ENCODE measurements around the gene UGT3A2.
A peak's percentile ranks its signal among the peaks of the same experiment; 100 is the strongest.
"Not testable (repeated sequence)": the region's sequence is repeated elsewhere in the genome, so short reads cannot be mapped to it uniquely, and the experiment has no call there.

Gene UGT3A2

GRCh38 chr5:36054647-36055046, 12.0 kb downstream of the UGT3A2 start:
- FAIRE-seq: no peak
- DNase-seq (ENCODE audit: insufficient read length, low spot score): no peak

- FAIRE-seq (no peak), DNase-seq (ENCODE audit: insufficient read length, low spot score) (no peak)
Measured at GRCh38 chr5:36052538-36052937, 14.1 kb downstream of the UGT3A2 start.

DNA sequence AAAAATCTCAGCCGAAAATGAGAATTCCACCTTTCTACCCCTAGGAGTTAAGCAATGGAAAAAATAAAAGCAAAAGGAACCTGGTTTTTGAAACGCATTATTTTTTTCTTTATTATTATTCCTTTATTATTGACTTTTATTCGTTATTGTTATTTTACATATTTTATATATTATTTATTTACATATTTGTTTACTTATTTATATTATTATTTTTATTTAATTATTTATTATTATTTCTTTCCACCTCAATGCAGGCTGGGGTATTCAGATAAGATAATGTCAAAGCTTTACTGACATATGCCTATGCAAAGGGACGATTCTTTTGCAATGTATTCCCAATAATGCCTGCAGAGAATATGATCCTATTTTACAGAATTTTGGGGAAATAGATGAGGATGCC, 16.7 kb downstream of the UGT3A2 start:
- DNase-seq (ENCODE audit: insufficient read length, low spot score): no peak
- no peak for FAIRE-seq

DNA sequence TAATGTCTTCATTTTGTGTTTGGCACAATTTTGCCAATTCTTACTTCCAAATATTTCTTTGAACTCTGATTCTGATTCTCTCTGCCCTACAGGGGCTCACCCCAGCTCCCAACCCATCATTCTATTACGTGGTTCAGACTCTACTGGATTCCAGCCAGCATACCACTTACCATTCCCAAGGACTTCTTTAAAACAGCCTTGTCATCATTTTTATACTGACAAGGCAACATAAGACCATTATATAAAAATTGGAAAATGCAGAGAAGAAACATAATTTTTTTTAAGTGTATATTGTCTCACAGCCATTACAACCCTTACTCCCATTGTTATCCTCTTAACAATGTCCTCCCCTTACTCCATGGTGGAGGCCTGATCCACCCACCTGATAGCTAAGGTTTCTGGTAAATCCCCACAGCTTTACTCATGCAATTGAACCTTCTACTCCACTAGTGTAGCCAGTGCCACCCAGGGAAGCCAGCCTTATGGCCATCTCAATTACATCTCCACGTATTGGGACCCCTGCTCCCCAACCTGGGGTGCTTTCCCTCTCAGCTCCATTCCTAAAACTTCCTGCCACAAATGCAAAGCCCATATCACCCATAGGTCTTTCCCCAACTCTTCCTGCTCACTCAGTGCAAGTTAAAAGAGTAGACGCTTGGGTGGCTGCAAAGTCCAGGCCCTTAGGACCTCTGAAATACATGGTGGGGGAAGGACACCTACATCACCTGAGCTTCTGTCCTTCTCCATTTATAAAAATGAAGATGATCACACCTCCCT, 19.1 kb downstream of the UGT3A2 start:
- DNase-seq (ENCODE audit: insufficient read length, low spot score) (no peak), FAIRE-seq (no peak)

- FAIRE-seq (no peak), DNase-seq (ENCODE audit: insufficient read length, low spot score) (no peak)
Measured at GRCh38 chr5:36045895-36046294, 20.8 kb downstream of the UGT3A2 start.

DNA sequence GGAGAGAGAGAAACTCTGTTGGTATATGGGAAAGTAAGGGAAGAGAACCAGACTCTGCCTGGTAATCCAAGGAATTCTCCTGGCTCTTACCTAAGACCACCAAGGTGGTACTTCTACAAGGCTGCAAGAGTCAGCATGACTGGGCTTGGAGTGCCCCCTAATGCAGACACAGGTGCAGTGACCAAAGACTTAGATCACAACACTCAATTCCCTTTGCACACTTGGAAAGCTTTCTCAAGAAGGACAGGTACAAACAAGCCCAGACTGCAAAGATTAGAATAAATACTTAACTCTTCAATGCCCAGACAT, 25.2 kb downstream of the UGT3A2 start:
- FAIRE-seq (peak; percentile 42), DNase-seq (ENCODE audit: insufficient read length, low spot score) (no peak)

DNA sequence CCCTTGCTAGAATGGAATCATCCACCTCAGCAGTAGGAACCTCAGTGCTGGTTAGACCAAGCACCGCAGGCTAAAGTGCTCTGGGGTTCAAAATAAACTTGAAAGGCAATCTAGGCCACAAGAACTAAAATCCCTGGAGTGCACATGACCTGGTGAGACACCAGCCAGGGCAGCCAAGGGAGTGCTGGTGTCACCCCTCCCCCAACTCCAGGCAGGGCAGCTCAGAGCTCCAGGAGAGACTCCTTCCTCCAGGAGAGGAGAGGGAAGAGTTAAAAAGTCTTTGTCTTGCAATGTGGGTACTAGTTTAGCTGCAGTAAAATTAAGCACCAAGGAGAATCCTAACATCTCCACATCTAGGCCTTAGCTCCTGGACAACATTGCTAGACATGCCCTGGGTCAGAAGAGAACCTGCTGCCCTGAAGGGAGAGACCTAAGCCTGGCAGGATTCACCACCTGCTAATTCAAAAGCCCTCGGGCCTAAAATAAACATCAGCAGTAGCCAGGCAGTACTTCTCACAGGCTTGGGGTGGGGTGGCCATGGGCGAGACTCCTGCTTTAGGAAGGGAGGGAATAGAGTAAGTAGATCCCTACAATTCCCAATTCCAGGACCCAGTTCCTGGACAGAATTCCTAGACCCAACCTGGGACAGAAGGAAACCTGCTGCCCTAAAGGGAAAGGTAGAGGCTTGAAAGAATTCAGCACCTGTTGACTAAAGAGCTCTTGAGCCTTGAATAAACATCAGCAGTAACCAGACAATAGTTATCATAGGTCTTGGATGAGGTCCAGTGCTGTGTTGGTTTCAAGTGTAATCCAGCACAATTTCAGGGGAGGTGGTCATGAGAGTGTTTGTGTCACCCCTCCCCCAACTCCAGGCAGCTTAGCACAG, 25.8 kb downstream of the UGT3A2 start:
- DNase-seq (ENCODE audit: insufficient read length, low spot score) (no peak), FAIRE-seq (no peak)

GRCh38 chr5:36035696-36036095, 31.0 kb downstream of the UGT3A2 start:
- no peak for FAIRE-seq
- no peak for DNase-seq (ENCODE audit: insufficient read length, low spot score)

DNA sequence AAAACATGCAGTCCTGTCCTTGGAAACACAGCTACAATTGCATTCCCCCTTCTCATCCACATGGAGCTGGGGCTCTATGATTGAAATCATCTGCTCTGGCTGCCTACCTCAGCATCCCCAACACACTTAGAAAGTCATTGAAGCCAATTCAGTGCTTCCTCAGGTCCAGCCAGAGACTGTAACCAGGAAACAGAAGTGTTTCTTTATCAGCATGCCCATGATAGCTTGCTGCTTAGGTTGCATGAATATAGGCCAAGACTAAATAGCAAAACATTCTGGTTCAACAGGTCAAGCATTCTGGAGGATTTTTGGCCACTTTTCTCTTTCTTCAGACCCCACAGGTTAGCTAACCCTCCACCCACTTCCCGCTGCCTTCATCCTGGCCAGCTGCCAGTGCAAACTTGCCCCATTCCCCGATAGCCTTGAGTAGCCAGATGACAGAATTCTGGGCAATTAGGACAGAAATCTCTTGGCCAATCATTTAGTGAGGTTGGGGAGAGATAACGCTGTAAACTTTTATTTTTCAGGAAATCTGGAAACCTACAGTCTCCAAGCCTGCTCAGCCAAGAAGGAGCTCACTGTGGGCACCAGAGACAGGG, 32.0 kb downstream of the UGT3A2 start:
- peak; percentile 33 for FAIRE-seq

DNA sequence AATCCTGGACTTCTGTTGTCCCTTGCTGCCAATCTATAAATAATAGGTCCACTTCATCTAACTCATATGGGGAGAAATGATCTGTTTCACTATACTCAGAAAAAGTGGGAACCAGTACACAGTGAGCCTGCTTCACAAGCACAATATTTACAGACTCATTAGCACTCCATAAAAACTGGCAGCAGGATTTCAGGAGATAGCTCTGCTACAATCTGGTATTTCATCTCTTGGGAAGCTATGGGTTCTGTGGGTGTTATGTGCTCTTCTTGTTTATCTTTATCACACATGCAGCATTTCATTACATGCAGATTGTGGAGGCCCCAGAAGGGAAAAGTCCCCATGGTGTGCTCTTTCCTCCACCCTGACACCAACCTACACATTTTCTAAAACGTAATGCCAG, 33.2 kb downstream of the UGT3A2 start:
- no peak for FAIRE-seq
- DNase-seq (ENCODE audit: insufficient read length, low spot score): no peak

More for the DNA sequence above, 32.0 kb downstream of the UGT3A2 start:
- not testable (repeated sequence) for DNase-seq (ENCODE audit: insufficient read length, low spot score)

DNA sequence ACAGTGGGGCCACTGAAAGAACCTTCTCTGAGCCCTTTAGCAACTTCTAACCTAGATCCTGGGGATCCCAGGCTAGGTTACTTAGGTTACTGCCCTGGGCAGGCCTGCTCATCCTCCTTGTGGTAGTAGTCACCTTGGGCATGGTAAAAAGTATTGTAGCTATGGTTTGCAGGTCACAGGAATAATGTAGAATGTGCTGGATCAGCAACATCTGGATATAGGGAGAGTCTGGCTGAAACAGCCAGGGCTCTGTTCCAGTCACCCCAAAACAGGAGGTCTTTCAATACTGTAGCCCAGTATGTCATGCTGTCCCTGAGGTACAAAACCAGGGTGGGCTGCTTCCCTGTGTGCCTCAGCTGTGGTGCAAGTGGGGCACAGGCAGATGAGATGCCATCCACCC, 33.6 kb downstream of the UGT3A2 start:
- FAIRE-seq: no peak
- DNase-seq (ENCODE audit: insufficient read length, low spot score): no peak

GRCh38 chr5:36031223-36031622, 35.5 kb downstream of the UGT3A2 start:
- DNase-seq (ENCODE audit: insufficient read length, low spot score): no peak
- FAIRE-seq: no peak

GRCh38 chr5:36029914-36030313, 36.8 kb downstream of the UGT3A2 start:
- FAIRE-seq: no peak
- DNase-seq (ENCODE audit: insufficient read length, low spot score): no peak

GRCh38 chr5:36028816-36029465, 37.7 kb downstream of the UGT3A2 start:
- FAIRE-seq: peak; percentile 38
- DNase-seq (ENCODE audit: insufficient read length, low spot score): no peak

- DNase-seq (ENCODE audit: insufficient read length, low spot score) (no peak), FAIRE-seq (no peak)
Measured at GRCh38 chr5:36027711-36028110, 39.0 kb downstream of the UGT3A2 start.

GRCh38 chr5:36026706-36027465, 39.8 kb downstream of the UGT3A2 start:
- no peak for DNase-seq (ENCODE audit: insufficient read length, low spot score)
- FAIRE-seq: no peak

GRCh38 chr5:36022246-36022645, 44.4 kb downstream of the UGT3A2 start:
- not testable (repeated sequence) for FAIRE-seq; DNase-seq (ENCODE audit: insufficient read length, low spot score)

DNA sequence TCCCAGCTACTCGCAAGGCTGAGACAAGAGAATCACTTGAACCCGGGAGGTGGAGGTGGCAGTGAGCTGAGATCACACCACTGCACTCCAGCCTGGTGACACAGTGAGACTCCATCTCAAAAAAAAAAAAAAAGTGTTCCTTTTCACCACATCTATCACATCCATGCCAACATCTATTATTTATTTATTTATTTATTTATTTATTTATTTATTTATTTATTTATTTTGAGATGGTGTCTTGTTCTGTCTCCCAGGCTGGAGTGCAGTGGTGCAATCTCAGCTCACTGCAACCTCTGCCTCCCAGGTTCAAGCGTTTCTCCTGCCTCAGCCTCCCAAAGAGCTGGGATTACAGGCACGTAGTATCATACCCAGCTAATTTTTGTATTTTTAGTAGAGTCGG, 47.1 kb downstream of the UGT3A2 start:
- FAIRE-seq: not testable (repeated sequence)

GRCh38 chr5:36017622-36018021, 49.1 kb downstream of the UGT3A2 start:
- FAIRE-seq: no peak
- DNase-seq (ENCODE audit: insufficient read length, low spot score): no peak

More for the DNA sequence above, 47.1 kb downstream of the UGT3A2 start:
- not testable (repeated sequence) for DNase-seq (ENCODE audit: insufficient read length, low spot score)

- DNase-seq (ENCODE audit: insufficient read length, low spot score) (no peak), FAIRE-seq (no peak)
Measured at GRCh38 chr5:36017004-36017403, 49.7 kb downstream of the UGT3A2 start.
